Measurements from ENCODE around the gene KCNMA1.

The KCNMA1 gene

GRCh38 chr10:77296534-77297392 is 340.8 kb downstream of the KCNMA1 start:
- no peak for DNase-seq (ENCODE audit: low spot score)

GRCh38 chr10:77293773-77294172 is 343.8 kb downstream of the KCNMA1 start:
- DNase-seq (ENCODE audit: low spot score), result no peak

GRCh38 chr10:77293347-77293746 is 344.3 kb downstream of the KCNMA1 start:
- no peak for DNase-seq (ENCODE audit: low spot score)

GRCh38 chr10:77291596-77292505 is 345.8 kb downstream of the KCNMA1 start:
- DNase-seq (ENCODE audit: low spot score), result no peak

GRCh38 chr10:77290528-77291155 is 347.0 kb downstream of the KCNMA1 start:
- DNase-seq (ENCODE audit: low spot score), result peak; percentile 26

- no peak for DNase-seq (ENCODE audit: low spot score)
Observed at GRCh38 chr10:77289790-77290189, 347.8 kb downstream of the KCNMA1 start.

- DNase-seq (ENCODE audit: low spot score), result no peak
Observed at GRCh38 chr10:77289027-77289501, 348.5 kb downstream of the KCNMA1 start.

GRCh38 chr10:77287647-77288120 is 349.9 kb downstream of the KCNMA1 start:
- DNase-seq (ENCODE audit: low spot score), result no peak

GRCh38 chr10:77286531-77287508 is 350.8 kb downstream of the KCNMA1 start:
- no peak for DNase-seq (ENCODE audit: low spot score)

GRCh38 chr10:77285529-77286182 is 352.0 kb downstream of the KCNMA1 start:
- DNase-seq (ENCODE audit: low spot score), result no peak

GRCh38 chr10:77284797-77285196 is 352.8 kb downstream of the KCNMA1 start:
- DNase-seq (ENCODE audit: low spot score), result no peak

- no peak for DNase-seq (ENCODE audit: low spot score)
Observed at GRCh38 chr10:77283326-77283725, 354.3 kb downstream of the KCNMA1 start.

- DNase-seq (ENCODE audit: low spot score), result no peak
Observed at GRCh38 chr10:77282163-77282562, 355.4 kb downstream of the KCNMA1 start.

- DNase-seq (ENCODE audit: low spot score), result no peak
Observed at GRCh38 chr10:77281719-77282118, 355.9 kb downstream of the KCNMA1 start.

GRCh38 chr10:77279207-77279606 is 358.4 kb downstream of the KCNMA1 start:
- DNase-seq (ENCODE audit: low spot score), result no peak

GRCh38 chr10:77274046-77274795 is 363.4 kb downstream of the KCNMA1 start:
- DNase-seq (ENCODE audit: low spot score), result no peak

GRCh38 chr10:77269163-77269562 is 368.4 kb downstream of the KCNMA1 start:
- DNase-seq (ENCODE audit: low spot score), result no peak

- DNase-seq (ENCODE audit: low spot score), result no peak
Observed at GRCh38 chr10:77268721-77269120, 368.9 kb downstream of the KCNMA1 start.

Data from left forelimb (tissue), 1 donor.